ENCODE measurements around the gene LZTS2. TPM values are rescaled to one million over a fixed set of nuclear protein-coding genes. Genes with fewer than 3 reads are reported as not detected.
A peak's percentile ranks its signal among the peaks of the same experiment; 100 is the strongest.

The LZTS2 gene
- total and polyA plus RNA-seq, 9 donors, result 9.4 to 121 (median 77.4) TPM

GRCh38 chr10:101027106-101027720 is 27.6 kb downstream of the LZTS2 start:
- no peaks in the 10 kb centered on the region for H3K9me3 ChIP-seq
- WGBS, 3 donors, result 66 to 73% (median 70%) methylated on average over 10 of the region's 10 CpGs
- DNase-seq, result no peak
- intact Hi-C loops (cut with DNase I), result no loop called here
- H3K27me3 ChIP-seq, result no peaks in the 10 kb centered on the region
- no peaks in the 10 kb centered on the region for H3K36me3 ChIP-seq
- H3K4me1 ChIP-seq (ENCODE audit: insufficient read depth), result no peaks in the 10 kb centered on the region
- H3K27ac ChIP-seq, result no peak overlapping the region
- no peak for TF ChIP-seq POLR2A (IDR thresholded peaks at IDR 0.05)
- TF ChIP-seq CTCF (IDR thresholded peaks at IDR 0.05), result no peak
- no peak for TF ChIP-seq EP300 (IDR thresholded peaks at IDR 0.05)
- H3K4me3 ChIP-seq, result no peak overlapping the region

GRCh38 chr10:101028446-101029337 is 29.1 kb downstream of the LZTS2 start:
- Histone ChIP-seq H3K36me3 (no peaks in the 10 kb centered on the region), H3K4me1 (ENCODE audit: insufficient read depth) (no peaks in the 10 kb centered on the region), H3K27ac (no peak overlapping the region), H3K27me3 (no peaks in the 10 kb centered on the region), H3K9me3 (no peaks in the 10 kb centered on the region), H3K4me3 (no peak overlapping the region)
- DNase-seq, result peak in 1 of 5 donors; percentile 17
- TF ChIP-seq POLR2A (IDR thresholded peaks at IDR 0.05), result no peak
- TF ChIP-seq CTCF (IDR thresholded peaks at IDR 0.05), result no peak
- TF ChIP-seq EP300 (IDR thresholded peaks at IDR 0.05), result no peak
- intact Hi-C loops (cut with DNase I), result no loop called here
- WGBS, 3 donors, result 65 to 75% (median 74%) methylated on average over 7 of the region's 7 CpGs

DNA sequence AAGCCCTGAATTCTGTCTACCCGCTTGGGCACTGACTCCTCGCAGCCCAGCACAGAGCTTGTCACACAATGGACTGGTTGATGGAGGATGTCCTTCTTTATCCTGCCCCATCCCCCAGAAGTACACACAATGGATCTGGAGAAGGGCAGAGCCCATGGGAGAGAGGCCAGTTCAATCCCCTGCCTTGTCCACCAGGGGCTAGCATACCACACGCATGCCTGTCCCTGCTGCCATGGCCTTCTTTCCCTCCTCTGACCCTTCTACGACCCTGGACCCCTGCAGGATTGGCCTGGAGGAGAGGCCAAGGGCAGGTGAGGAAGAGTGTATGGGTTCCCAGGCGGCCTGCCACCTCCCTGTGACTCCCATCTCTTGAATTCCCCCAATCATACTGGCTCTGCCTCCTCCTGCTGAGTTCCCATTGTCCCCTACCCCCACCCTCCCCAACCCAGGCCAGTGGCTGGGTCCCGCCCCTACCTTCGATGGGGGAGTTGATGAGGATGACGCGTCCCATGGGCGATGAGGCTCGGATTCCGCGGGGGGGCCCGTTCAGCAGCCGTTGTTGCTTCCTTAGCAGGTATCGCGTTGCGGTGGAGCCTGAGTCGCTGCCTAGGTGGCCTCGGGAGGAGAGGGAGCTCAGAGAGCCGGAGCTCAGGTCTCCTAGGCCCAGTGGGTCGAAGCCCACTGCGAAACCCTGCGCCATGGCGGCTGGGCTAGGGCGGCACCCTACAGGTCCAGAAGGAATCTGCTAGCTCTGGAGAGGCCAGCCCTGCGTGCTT is 30.1 kb downstream of the LZTS2 start:
- WGBS, 3 donors, result 51 to 54% (median 54%) methylated on average over 19 to 27 of the region's 27 CpGs
- Histone ChIP-seq H3K9me3 (no peaks in the 10 kb centered on the region), H3K4me1 (ENCODE audit: insufficient read depth) (no peaks in the 10 kb centered on the region), H3K36me3 (no peaks in the 10 kb centered on the region), H3K27me3 (no peaks in the 10 kb centered on the region), H3K4me3 (no peak overlapping the region), H3K27ac (no peak overlapping the region)
- peak in 2 of 5 donors; percentile 41 to 54 for DNase-seq
- intact Hi-C loops (cut with DNase I), result loop anchor here in 1 of 4 donors (5.0 kb wide), 1 partner anchor 38 kb away; no protein-coding TSS in a partner anchor
- TF ChIP-seq EP300 (IDR thresholded peaks at IDR 0.05) (no peak), POLR2A (IDR thresholded peaks at IDR 0.05) (no peak), CTCF (IDR thresholded peaks at IDR 0.05) (no peak)

DNA sequence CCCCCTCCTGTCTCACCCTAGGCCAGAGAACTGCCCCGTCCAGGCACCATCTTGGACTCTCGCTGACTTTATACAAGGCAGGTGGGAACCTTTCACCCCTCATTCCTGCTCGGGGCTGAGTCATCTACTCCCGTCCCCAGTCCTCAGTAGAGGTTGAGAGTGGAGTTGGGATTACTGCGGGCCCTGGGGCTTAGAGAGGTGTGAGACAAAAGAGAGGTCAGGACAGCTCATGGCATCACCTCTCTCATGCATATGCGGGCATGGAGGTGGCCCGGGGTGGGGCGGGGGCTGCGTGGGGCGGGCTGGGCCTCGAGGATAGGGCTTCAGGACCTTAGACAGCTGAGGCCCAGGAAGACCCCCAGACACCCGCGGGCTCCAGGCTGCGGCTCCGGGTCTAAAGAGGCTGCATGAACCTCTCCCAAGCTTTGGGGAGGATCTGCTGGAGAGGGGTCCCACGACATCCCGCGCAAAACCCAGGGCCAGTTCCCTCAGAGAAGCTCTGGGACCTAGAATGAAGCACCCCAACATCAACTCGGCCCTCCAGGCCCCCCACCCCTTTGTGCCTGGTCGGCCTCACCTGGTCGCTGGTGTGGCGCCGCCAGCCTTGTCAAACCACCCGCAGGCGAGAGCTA is 31.0 kb downstream of the LZTS2 start:
- Histone ChIP-seq H3K4me3 (peak overlapping the region; percentile 62), H3K9me3 (no peaks in the 10 kb centered on the region), H3K27ac (peak overlapping the region in 1 of 2 donors; percentile 91), H3K36me3 (no peaks in the 10 kb centered on the region), H3K4me1 (ENCODE audit: insufficient read depth) (no peaks in the 10 kb centered on the region), H3K27me3 (no peaks in the 10 kb centered on the region)
- WGBS, 3 donors, result 6 to 12% (median 7%) methylated on average over 8 to 25 of the region's 25 CpGs
- DNase-seq, result no peak
- TF ChIP-seq POLR2A (IDR thresholded peaks at IDR 0.05) (no peak), CTCF (IDR thresholded peaks at IDR 0.05) (no peak), EP300 (IDR thresholded peaks at IDR 0.05) (no peak)
- intact Hi-C loops (cut with DNase I), result loop anchor here in 1 of 4 donors (5.0 kb wide), 1 partner anchor 37 kb away; no protein-coding TSS in a partner anchor
